NB4 (cell line): Measurements from ENCODE around the gene ADGRA1.

ENCODE experiments used
- DNase-seq: peaks from one replicate; pipeline ENCODE4 v3.0.0; 2010; ENCODE audit warnings: low read depth
- H3K4me3 ChIP-seq: one replicate; pipeline ENCODE4 v1.5.1; 2011; ENCODE audit warnings: mild to moderate bottlenecking, low read depth, low read length, moderate library complexity
- CTCF ChIP-seq: IDR thresholded peaks from one replicate; pipeline ENCODE4 v1.5.1; 2012; ENCODE audit warnings: low read depth, low read length
- MAX ChIP-seq: IDR thresholded peaks from 2 replicates; pipeline ENCODE4 v1.6.1; 2011; ENCODE audit warnings: low read depth, low read length
- MYC ChIP-seq: IDR thresholded peaks from 2 replicates; pipeline ENCODE4 v1.6.1; 2011; ENCODE audit warnings: low read depth, low read length
- POLR2A ChIP-seq: IDR thresholded peaks from 2 replicates; pipeline ENCODE4 v1.6.1; 2011; ENCODE audit warnings: mild to moderate bottlenecking; ENCODE audit not compliant: insufficient read length; ENCODE audit errors: extremely low read depth

The ADGRA1 gene

DNA sequence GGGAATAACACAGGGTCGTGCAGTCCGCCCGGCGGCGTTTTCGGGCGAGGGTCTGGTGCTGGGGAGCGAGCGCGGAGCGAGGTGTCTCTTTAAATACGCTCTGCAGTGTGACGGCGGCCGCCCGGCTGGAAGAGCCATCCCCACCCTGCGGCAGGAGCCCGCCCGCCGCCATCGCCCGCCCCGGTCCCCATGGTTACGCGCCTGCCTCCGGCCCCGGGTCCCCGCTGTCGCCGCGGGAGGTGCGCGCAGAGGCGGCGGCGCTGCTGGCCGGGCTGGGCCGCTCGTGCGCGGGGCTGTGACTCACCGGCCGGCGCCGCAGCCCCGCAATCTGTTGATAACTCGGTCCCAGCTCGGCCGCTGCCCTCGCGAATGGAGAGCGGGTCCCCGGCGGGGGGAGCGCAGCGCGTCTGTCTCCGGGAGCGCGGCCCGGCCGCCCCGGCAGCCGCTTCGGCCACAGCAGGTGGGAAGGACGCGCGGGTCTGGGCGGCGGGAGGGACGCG is at the start of gene ADGRA1:
Gene ADGRA1, plus strand, starts transcription at position 246 of the 500 bp plus-strand sequence. CDS start 986 bp downstream, outside the sequence.
- TF ChIP-seq POLR2A: no peak
- TF ChIP-seq MYC: no peak
- TF ChIP-seq CTCF: no peak
- no peak for TF ChIP-seq MAX
- H3K4me3 ChIP-seq: no peak within 1 kb of the TSS
- no peak for DNase-seq

DNA sequence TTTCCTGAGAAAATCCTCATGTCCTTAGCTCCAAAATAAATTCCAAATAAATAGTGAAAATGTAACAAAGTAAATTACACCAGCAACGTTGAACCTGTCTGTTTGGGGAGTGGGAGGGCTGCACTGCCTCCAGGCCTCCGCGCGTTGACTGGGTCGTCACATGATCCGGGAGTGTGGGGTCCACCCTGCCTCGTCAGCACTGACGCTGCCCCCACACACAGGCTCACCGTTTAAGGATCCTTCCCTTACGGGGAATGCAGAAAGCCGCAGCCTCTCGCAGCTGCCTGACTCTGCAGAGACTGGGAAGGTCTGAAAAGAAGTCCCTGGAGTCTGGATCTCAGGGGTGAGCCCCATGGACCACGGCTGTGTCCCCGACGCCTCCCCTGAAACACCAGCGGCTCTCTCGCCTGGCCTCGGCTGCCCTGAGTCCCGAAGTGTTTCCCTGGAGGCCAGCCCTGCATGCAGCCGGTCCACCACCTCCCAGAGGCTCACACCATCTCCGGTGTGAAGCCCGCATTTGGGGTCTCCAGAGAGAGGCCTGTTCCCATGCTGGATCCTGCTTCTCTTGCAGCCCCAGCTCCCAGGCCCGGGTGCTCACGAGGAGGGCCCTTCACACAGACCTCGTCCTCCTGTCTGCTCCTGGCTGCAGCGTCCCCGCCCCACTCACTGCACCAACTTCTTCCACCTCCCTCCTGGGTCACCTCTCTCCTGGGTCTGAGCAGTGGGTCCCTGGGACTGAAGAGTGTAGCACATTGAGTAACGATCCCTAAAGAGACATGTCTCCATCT is 49.5 kb upstream of the ADGRA1 start:
- no peak for TF ChIP-seq MAX
- no peak for TF ChIP-seq CTCF
- no peak for TF ChIP-seq MYC
- TF ChIP-seq POLR2A: no peak
- no peak for DNase-seq
- H3K4me3 ChIP-seq: no peak overlapping the region

GRCh38 chr10:133039107-133039802 is 48.5 kb upstream of the ADGRA1 start:
- DNase-seq: peak; percentile 32
- no peak overlapping the region for H3K4me3 ChIP-seq
- TF ChIP-seq CTCF (no peak), MAX (no peak), POLR2A (no peak), MYC (no peak)

GRCh38 chr10:133039803-133040165 is 47.9 kb upstream of the ADGRA1 start:
- H3K4me3 ChIP-seq: no peak overlapping the region
- no peak for DNase-seq
- TF ChIP-seq CTCF: no peak
- no peak for TF ChIP-seq POLR2A

- TF ChIP-seq POLR2A: no peak
- no peak for TF ChIP-seq CTCF
- TF ChIP-seq MYC: no peak
- no peak for TF ChIP-seq MAX
- no peak overlapping the region for H3K4me3 ChIP-seq
- no peak for DNase-seq
These were observed 47.5 kb upstream of the ADGRA1 start for GRCh38 chr10:133040198-133040597.
